HG02884 (cell line): ENCODE data around the gene PASK.
"Not testable (repeated sequence)": the region's sequence is repeated elsewhere in the genome, so short reads cannot be mapped to it uniquely, and the experiment has no call there.

ENCODE experiments used
- ATAC-seq: cut with Tn5 transposase; IDR thresholded peaks from one replicate; pipeline ENCODE4 v1.9.1; 2021; ENCODE audit warnings: mild to moderate bottlenecking, moderate library complexity; ENCODE audit not compliant: unreplicated experiment

The PASK gene

DNA sequence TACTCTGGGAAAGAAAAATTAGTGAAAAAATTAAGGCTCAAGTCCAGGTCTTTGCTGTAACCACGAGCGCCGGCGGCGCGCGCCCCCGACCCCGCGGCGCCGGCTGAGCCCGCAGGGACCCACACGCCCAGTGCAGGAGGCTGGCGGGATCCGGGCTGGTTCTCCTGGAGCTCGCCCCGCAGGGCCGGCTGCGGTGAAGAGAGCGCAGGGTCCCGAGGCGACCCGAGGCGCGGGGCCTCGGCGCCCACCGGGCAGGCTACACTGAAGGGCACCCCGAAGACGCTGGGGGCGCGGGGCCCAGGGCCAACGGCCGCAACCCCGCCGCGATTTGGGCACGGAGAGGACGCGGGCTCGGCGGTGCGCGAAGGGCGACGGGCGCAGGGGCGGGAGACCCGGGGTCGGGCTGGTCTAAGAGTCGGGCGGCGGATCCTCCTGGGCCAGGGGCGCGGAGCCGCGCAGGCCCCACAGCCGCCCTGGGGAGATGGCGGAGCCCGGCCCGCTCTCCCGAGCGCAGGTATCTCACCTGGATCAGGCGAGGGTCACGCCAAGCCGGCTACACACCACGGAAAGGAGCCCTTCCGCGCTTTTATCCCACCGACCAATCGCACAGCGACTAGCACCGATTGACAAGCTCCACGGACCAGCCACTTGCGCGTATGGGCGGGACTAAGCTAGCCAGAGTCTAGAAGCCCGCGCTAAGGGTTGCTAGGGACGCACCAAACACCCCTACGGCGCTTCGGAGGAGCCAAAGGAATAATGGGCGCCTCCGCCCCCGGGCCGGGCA is at the start of gene PASK:
PASK (minus strand) TSS at position 582 of the 784 bp plus-strand sequence. CDS start 6,440 bp downstream, outside the sequence.
- peak; percentile 78 for ATAC-seq

DNA sequence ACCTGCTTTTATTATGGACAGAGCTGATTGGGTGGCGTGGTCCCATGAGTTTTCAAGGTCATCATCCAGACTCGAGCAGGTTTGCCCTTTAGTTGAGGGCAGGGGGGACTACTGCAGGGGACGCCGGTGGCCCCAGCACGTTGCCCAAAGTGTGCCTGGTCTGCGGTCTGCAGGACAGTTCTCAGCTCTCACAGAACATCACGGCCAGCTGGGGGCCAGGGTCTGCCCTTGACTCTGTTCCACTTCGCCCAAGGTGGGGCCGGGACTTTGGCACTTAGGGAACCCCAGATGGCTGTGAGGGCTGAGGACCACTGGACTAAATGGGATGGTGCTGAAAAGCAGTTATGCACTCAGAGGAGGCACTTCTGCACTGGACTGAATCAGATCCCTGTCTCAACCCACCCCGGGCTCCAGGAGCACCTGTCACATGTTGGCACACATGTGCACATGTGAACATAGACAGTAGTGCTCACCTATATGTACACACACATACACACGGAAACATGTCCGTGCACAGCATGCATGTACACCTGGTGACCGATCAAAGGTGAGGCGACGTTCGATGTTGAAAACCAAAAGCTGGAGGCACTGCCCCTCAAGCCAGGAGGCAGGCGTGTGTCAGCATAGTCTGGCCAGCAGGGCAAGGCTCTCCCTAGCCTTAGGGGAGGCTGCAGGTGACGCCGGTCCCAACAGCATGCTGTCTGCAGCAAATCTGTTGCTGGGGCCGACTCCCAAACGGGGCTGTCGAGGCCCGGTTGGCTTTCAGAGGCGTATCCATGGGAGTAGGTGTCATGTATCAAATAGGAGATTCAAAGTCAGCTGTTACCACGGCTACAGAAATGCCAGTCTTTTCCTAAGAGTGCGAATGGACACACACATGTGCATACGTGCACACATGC is 49.4 kb upstream of the PASK start:
- no peak for ATAC-seq

DNA sequence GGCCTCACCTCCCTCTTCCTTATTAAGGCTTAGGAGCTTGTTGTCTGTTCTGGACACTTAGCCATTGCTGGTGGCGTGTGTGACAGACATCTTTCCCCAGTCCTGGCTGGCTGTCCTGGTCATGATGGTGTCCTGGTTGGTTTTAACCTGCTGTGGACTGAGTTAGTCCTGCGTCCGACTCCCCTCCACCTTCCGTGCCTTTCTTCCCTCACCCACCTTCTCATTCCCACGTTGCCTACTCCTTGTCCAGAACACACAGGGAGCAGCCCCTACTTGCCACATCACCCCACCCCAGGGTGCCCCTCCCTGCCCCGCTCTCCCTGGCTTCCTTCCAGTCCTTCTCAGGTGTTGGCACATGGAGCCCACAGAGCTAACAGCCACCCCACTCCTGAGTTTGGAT is 48.7 kb upstream of the PASK start:
- ATAC-seq: no peak

DNA sequence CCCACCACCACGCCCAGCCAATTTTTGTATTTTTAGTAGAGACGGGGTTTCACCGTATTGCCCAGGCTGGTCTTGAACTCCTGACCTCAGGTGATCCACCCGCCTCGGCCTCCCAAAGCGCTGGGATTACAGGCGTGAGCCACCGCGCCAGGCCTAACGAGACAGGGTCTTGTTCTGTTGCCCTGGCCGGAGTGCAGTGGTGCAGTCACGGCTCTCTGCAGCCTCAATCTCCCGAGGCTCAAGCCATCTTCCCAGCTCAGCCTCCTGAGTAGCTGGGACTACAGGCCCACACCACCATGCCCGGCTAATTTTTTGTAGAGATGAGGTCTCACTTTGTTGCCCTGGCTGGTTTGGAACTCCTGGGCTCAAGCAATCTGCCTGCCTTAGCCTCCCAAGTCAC is 48.0 kb upstream of the PASK start:
- ATAC-seq: not testable (repeated sequence)

DNA sequence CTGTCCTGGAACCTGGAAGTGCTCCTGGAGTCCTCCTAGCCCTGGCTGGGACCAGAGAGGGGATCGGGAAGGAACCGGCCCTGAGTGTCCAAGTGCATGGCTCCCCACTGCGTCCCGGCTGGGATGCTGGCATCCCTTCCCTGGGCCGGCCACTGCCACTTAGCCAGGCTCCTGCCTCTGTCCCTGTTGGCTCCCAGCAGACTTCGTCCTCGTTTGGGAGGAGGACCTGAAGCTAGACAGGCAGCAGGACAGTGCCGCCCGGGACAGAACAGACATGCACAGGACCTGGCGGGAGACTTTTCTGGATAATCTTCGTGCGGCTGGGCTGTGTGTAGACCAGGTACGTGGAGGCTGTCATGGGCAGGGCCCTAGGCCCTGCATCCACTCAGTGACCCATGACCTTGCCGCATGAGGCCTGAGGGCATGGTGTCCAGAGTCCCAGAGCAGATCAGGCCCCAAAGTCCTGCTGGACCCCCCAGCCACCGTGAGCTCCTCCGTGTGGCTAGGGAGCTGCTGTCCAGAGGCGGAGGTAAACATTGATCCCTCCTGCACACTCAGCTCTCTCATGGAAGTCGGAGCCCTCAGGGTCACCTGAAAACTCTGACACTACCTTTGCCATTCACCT is 46.3 kb upstream of the PASK start:
- ATAC-seq: no peak

DNA sequence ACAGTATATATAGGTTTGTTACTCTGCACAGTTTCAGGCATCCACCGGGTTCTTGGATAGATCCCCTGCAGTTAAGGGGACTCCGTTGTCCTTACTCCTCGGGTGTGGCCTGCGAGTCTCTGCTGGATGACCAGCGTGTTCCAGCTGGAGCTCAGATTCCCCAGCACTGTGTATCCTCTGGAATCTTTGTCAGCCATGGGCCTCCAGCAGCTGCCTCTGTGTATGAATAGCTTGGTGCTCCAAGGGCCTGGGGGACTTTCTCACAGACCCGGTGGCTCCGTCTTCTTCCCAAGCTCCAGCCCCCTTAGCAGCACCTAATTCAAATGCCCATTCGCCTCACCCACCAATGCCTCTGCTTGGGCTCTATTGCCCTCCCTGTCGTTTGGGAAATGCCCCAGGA is 45.5 kb upstream of the PASK start:
- no peak for ATAC-seq

DNA sequence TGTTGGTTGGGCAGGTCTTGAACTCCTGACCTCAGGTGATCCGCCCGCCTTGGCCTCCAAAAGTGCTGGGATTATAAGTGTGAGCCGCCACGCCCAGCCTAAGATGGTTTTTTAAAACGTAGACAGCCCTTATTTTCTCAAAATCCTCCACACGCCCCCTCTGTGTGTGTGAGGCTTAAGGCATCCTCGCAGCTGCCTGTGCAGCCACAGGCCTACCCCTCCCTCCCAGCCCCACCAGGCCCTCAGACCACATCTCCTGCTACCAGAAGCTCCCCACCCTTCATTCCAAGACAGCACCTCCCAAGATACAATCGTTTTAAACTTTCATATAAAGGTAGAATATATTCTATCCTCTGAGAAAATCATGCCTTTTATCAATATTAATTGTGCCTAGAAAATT is 44.0 kb upstream of the PASK start:
- no peak for ATAC-seq

DNA sequence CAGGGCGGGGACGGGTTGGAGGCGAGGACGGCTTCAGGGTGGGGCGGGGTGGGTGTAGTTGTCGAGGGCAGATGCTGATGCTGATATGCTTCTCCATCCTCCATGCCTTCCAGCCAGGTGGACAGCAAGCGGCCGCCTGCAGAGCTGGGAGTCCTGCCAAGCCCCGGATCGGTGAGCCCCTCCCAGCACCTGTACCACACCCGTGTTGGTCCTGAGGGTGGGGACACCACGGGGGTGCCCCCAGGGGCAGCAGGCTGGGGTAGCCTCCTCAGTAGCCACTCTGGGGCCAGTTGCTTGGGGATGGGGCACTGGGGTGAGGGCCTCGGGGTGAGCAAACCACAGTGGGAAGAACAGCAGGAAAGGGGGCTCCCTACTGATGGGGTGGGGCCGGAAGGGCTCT is 41.8 kb upstream of the PASK start:
- ATAC-seq: no peak

DNA sequence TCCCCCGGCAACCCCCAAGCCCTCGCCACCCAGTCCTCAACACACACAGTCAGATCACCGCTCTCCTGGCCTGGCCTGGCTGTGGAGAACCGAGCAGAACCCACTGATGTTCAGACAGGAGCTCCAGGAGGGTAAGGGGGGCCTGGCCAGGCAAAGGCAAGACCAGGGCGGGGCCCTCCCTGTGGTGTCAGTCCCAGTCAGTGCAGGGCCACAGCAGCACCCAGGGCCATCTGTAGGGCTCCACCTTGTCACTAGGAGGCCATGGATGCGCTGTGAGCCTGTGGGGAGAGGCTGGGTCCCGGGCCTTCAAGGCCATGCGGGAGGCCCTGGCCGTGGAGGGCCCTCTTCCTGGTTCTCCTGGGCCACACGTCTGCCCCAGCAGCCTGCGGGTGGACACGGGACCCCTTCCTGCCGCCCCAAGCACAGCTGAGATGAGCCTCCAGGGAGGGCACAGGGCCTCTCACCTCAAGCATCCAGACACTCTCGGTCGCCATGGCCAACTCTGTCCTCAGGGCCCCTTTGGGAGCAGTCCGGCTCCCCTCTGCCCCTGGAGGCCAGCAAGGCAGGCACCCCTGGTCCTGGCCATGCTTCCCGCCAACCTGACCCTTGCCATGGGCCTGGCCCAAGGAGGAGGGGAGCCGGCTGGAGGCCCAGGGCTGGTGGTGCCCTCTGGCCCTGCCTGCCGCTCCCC is 41.2 kb upstream of the PASK start:
- no peak for ATAC-seq

DNA sequence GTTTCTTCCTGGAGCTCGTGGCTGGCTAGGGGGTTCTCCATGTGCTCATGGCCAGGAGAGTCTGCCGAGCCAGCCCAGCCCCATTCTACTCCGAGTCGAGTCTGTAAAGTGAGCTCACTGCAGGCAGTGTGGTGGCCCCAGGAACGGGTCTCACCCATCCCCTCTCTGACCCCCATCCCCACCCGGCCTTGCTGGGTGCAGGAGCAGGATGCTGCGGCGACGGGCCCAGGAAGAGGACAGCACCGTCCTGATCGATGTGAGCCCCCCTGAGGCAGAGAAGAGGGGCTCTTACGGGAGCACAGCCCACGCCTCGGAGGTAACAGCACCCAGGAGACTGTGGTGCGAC is 40.6 kb upstream of the PASK start:
- no peak for ATAC-seq

DNA sequence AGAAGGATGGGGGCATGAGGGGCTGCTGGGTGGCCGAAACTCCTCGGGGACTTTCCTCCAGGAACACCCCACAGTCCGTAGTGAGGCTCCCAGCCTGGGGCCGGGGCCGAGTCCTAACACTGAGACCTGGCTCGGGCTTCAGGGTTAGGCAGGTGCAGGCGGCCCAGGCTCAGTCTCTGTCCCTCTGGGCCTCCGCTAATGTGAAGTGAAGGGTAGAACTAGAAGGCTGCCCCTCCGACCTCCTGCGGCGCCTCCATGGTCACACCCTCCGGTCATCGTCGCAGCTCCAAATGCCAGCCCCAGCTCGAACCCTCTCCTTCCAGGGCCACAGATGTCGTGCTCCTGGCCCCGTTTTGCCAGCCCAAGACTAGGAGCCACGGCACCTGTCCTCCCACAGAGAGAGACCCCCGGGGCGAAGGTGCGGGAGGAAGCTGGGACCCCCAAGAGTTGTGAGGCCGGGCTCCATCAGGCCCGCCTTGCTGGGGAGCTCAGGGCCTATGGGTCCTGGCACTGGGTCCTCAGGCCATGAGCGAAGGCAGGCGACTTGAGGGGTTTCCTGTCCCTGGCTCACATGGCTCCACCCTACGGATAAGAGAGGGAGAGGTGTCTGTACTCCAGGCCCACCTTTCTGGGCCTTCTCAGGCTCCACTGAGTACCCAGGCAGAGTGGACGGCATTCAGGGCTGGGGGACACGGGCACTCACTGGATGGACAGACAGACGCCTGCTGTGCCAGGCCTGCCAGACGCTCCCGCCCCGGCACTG is 40.0 kb upstream of the PASK start:
- no peak for ATAC-seq

DNA sequence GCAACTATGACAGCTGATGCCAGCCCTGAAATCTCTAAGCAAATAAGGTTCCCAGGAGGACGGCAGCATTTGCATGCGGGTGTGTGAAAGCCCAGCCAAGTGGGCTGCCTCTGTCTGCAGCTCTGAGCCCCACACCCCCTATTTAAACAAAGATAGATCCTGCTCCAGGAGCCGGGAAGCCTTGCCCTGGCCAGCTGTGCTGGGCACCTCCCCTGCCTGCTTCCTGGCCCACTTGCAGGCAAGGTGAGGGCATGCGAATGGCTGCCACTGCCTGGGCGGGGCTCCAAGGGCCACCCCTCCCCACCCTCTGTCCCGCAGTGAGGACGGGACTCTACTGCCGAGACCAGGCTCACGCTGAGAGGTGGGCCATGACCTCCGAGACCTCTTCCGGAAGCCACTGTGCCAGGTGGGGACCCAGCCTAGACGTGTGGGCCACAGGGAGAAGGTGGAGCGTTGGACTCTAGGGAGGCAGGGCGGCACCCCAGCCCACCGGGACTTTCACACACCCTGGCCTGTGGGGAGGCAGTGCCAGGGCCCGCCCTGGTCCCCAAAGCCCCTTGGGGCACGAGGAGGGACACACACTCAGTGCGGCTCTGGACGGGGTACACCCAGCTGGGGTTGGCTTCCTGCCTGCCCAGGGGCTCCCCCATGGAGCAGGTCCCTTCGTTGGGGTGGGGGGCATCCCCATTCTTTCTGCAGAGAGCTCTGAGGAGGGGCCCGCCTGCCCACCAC is 39.3 kb upstream of the PASK start, which contains the start of gene ANO7:
ANO7 (plus strand) TSS at position 317 of the 732 bp plus-strand sequence. CDS start 1,387 bp downstream, outside the sequence.
- ATAC-seq: no peak

DNA sequence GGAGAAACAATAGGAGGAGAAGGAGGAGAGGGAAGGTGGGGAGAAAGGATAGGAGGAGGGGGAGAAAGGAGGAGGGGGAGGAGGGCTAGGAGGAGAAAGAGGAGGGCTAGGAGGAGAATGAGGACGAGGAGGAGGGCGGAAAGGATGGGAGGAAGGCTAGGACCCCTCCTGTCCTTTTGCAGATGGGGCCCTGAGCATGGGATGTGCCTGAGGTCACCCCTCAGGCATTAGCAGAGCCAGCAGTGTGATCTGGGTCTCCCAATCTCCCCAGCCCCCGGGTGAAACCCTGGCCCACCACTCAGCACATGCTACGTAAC is 38.6 kb upstream of the PASK start:
- ATAC-seq: no peak

DNA sequence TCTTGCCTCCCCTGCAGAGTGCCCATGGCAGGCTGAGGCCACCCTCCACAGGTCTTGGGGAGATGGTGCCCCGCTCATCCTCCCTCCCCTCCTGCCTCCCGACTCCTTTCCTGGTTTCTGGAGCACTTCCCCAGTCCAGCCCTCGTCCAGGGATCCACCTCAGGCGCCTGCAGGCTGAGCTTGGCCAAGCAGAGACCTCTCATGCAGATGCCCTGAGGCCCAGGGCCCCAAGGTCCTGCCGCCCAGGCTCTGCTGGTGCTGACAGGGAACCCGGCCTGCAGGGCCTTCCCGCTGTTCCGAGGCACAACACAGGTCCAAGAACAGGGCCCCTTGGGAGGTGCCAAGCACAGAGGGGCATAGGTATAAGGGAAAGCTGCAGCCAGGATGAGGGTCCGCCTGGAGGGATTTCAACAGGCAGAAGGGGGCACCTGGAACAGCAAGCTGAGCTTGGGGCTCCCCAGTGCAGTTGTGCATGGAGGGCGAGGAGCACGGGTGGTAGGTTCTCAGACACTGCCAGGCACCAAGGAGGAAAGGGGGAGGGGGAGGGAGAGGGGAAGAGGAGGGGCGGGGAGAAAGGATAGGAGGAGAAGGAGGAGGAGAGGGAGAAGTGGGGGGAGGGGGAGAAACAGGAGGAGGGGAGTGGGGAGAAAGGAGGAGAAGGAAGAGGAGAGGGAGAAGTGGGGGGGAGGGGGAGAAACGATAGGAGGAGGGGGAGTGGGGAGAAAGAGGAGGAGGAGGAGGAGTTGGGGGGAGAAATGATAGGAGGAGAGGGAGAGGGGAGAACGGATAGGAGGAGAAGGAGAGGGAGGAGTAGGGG is 38.0 kb upstream of the PASK start:
- ATAC-seq: no peak

DNA sequence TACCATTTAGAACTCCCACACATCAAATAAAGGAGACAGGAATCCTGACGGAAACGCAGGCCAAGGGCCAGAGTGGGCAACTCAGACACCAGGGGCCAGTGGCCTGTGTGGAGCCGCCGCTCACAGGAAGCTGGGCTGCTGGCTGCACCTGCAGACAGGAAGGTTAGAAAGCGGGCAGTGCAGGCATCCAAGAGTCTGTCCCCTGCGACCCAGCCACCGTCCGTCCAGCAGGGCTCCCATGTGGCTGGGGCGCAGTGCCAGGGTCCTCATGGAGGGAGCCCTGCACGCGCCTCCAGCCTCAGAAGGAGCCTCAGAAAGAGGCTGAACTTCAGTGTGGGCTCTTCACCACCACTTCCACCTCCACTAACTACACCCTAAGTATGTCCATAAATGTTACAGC is 36.7 kb upstream of the PASK start:
- no peak for ATAC-seq

DNA sequence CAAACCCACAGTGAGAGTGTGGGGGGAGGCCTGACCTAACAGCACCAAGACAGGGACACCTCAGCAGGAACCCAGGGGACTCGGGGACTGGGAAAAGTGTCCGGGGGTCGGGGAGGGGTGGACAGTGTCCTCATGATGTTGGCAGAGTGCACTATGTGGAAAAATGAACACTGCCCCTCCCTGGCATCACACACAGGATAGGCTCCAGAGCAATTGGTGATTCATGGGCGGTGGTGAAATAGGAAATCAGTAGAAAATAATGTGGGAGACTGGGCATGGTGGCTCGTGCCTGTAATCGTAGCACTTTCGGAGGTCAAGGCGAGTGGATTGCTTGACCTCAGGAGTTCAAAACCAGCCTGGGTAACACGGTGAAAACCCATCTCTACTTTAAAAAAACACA is 35.6 kb upstream of the PASK start:
- ATAC-seq: no peak

DNA sequence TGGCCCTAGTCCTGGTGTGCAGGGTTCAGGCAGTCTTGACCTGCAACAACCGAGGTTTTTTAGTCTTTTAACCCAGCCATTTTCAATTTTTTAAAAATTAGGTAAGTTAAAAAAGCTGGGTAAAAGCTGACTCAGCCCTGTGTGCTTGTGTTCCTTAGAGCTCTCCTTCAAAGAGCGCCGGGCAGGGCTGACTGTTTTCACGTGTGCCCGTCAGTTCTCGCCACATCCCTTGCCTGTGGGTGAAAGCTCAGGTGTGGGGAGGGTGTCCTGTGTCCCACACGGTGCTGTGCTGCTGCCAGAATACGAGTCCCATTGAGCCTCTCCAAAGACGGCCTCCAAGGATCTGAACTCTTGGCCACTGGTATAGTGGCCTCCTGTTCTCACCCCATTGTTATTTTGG is 33.9 kb upstream of the PASK start:
- no peak for ATAC-seq

DNA sequence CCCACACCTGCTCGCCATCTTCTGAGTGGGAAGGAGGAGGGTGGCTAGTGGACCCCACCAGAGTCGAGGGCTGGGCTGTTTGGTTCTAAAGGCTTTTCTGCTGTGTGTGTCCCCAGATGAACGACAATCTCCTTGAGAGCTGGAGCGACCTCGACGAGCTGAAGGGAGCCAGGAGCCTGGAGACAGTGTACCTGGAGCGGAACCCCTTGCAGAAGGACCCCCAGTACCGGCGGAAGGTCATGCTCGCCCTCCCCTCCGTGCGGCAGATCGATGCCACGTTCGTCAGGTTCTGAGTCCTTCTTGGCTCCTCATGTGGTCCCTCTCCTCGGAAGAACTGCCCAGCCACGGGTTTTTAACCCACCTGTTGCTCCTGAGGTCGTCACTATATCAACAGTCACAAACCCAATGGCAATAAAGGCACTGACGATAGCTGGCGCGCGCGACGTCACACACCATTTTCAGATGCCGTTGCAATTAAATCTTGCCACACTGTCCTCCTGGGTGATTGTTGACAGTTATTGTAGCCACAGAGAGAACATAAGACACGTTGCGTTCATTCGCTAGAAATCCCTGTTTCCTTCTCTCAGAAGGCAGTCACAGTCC is 33.4 kb upstream of the PASK start:
- no peak for ATAC-seq

DNA sequence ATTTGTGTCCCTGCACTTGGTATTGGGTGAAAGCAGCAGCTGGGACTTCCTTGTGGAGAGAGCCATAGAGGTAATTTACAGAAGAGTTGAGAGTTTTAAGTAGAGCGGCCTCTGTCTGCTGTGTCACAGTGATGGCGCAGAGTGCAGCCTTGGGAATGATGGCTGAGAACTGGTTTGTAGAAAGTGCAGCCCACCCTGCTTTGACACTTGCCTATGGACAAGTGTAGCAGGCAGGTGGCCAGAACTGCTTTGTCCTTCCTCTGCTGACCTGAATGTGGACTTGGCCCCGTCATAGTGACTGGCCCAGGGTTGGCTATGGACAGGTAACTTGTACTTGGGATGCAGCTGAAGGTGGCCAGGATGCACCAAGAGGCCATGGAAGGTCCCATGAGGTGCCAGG is 32.9 kb upstream of the PASK start:
- ATAC-seq: no peak
